ENCODE measurements around the gene SHTN1. TPM values are rescaled to one million over a fixed set of nuclear protein-coding genes. Genes with fewer than 3 reads are reported as not detected.
A peak's percentile ranks its signal among the peaks of the same experiment; 100 is the strongest.

Gene SHTN1
- total RNA-seq, 4 donors from 2014 or later = 24.1 to 59.7 (median 34.1) TPM

- no peaks in the 10 kb centered on the region for H3K27me3 ChIP-seq
- H3K9me3 ChIP-seq = no peaks in the 10 kb centered on the region
- no peak for TF ChIP-seq POLR2A (IDR thresholded peaks at IDR 0.05)
- no peak for TF ChIP-seq CTCF (IDR thresholded peaks at IDR 0.05)
- peak overlapping the region; percentile 42 to 80 (median 60) for H3K4me3 ChIP-seq
- peak in 1 of 3 donors; percentile 67 for DNase-seq
- peaks cover 0 to 8% (median 0%) of the 10 kb centered on the region in 4 donors for H3K4me1 ChIP-seq
- H3K36me3 ChIP-seq = no peaks in the 10 kb centered on the region
- peak overlapping the region in 1 of 4 donors; percentile 74 for H3K27ac ChIP-seq
Measured at GRCh38 chr10:116848032-116848943, 156.7 kb downstream of the SHTN1 start.

- no peak for DNase-seq
- Histone ChIP-seq H3K4me1 (peaks cover 0 to 8% (median 0%) of the 10 kb centered on the region in 4 donors), H3K27ac (no peak overlapping the region), H3K36me3 (no peaks in the 10 kb centered on the region), H3K27me3 (no peaks in the 10 kb centered on the region), H3K4me3 (no peak overlapping the region), H3K9me3 (no peaks in the 10 kb centered on the region)
- no peak for TF ChIP-seq POLR2A (IDR thresholded peaks at IDR 0.05)
- no peak for TF ChIP-seq CTCF (IDR thresholded peaks at IDR 0.05)
Measured at GRCh38 chr10:116845823-116846222, 159.2 kb downstream of the SHTN1 start.

- H3K27me3 ChIP-seq = no peaks in the 10 kb centered on the region
- no peak for TF ChIP-seq CTCF (IDR thresholded peaks at IDR 0.05)
- no peak for TF ChIP-seq POLR2A (IDR thresholded peaks at IDR 0.05)
- H3K9me3 ChIP-seq = no peaks in the 10 kb centered on the region
- H3K4me1 ChIP-seq = no peaks in the 10 kb centered on the region
- H3K4me3 ChIP-seq = no peak overlapping the region
- H3K27ac ChIP-seq = no peak overlapping the region
- DNase-seq = no peak
- H3K36me3 ChIP-seq = no peaks in the 10 kb centered on the region
Measured at GRCh38 chr10:116840389-116841075, 164.5 kb downstream of the SHTN1 start.

GRCh38 chr10:116838143-116838725, 166.8 kb downstream of the SHTN1 start:
- DNase-seq = no peak
- Histone ChIP-seq H3K9me3 (no peaks in the 10 kb centered on the region), H3K27me3 (no peaks in the 10 kb centered on the region), H3K4me1 (no peaks in the 10 kb centered on the region), H3K27ac (no peak overlapping the region), H3K36me3 (no peaks in the 10 kb centered on the region), H3K4me3 (no peak overlapping the region)
- TF ChIP-seq CTCF (IDR thresholded peaks at IDR 0.05) (no peak), POLR2A (IDR thresholded peaks at IDR 0.05) (no peak)

- no peaks in the 10 kb centered on the region for H3K9me3 ChIP-seq
- no peaks in the 10 kb centered on the region for H3K36me3 ChIP-seq
- no peaks in the 10 kb centered on the region for H3K27me3 ChIP-seq
- H3K27ac ChIP-seq = no peak overlapping the region
- no peaks in the 10 kb centered on the region for H3K4me1 ChIP-seq
- no peak overlapping the region for H3K4me3 ChIP-seq
- DNase-seq = peak in 1 of 3 donors; percentile 62
- TF ChIP-seq POLR2A (IDR thresholded peaks at IDR 0.05) (no peak), CTCF (IDR thresholded peaks at IDR 0.05) (peak in 3 of 6 experiments; percentile 20 to 51 (median 23))
Measured at GRCh38 chr10:116836902-116837523, 168.0 kb downstream of the SHTN1 start.
